GM18526 (cell line): Measurements from ENCODE around the gene SRP54.

Source experiments
- POLR2A ChIP-seq: IDR thresholded peaks from 3 replicates; pipeline ENCODE4 v1.6.1; 2011; ENCODE audit not compliant: insufficient read length; ENCODE audit errors: extremely low read depth

The SRP54 gene

DNA sequence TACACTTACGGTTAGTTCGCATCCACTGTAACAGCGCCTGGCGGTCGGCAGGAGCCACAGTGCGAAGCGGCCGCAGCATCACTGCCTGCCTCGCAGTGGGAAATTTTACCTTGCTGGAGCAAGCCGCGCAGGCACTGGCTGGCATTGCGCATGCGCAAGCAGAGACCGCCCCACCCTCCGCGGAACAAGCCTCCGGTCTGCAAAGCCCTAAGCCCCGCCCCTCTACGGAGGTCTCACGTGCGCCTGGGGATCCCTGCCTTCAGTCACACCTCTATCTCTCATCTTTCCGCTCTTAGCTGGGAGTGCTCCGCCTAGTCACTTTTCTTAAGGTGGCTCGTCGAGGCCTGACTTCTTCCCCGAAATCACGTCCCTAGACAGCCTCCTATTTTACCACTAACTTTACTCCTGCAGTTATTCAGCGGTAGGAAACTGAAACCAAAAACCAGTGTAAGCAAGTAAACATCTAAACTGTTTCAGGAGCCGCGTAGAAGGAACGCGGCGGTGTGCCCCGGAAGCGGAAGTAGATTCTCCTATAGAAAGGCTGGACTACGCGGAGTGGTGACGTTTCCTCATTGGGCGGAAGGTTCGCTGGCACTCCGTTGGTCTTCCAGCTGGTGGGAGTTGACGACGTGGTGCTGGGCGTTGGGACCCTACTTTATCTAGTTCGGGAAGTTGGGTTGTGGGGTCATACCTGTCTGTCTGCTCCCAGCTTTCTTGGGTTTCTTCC lies at the start of gene SRP54:
Gene SRP54, plus strand, starts transcription at position 572 of the 727 bp plus-strand sequence. CDS start 13,718 bp downstream, outside the sequence.
- peak; percentile 96 for TF ChIP-seq POLR2A

DNA sequence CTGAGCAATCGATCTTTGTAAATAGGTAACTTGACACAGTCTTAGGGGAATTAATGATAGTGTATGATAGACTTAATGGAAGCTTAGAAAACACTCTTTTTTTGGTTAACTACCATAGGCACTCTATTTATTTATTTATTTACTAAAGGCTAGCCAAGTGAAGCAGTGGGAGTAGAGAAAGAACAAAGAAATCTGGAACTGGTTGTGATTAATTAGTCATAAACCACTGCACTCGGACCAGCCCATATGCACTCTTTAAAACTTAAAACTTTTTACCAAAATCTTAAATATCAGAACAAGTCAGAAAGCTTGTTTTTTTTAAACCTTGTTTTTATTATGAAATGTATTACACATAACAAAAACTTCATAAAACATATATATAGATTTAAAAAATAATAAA lies 49.5 kb upstream of the SRP54 start:
- no peak for TF ChIP-seq POLR2A

DNA sequence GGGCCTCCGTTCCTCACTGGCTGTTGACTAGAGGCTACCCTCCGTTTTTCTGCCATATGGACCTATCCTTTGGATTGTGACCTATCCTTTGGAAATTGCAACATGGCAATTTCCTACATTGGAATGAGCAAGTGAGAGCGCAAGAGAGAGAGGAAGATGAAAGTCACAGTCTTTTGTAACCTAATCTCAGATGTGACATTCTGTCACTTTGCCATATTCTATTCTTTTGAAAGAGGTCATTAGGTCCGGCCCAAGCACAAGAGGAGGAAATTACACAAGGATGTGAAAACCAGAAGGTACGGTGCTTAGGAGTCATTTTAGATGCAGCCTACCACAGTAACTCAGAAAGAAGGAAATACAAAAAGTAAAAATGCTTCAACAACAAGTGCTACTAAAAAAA lies 47.3 kb upstream of the SRP54 start:
- TF ChIP-seq POLR2A, result no peak

DNA sequence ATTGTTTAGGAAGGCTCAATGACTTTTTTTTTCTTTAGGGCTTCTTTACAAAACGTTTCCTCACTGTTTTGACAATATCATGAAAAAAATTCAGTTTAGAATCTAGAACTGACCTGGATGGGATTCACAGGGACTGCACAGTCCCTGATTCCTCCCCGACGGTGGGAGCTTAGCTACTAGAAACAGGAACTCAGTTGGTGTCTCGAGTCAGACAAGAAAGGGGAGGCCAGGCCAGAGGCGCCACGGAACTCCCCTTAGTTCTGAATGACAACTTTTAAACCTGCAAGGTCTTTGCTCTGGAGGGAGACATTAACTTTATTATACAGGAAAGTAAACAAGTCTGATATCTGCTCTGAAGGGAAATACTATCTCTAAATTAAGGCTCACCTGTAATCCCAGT lies 45.4 kb upstream of the SRP54 start:
- TF ChIP-seq POLR2A, result no peak

DNA sequence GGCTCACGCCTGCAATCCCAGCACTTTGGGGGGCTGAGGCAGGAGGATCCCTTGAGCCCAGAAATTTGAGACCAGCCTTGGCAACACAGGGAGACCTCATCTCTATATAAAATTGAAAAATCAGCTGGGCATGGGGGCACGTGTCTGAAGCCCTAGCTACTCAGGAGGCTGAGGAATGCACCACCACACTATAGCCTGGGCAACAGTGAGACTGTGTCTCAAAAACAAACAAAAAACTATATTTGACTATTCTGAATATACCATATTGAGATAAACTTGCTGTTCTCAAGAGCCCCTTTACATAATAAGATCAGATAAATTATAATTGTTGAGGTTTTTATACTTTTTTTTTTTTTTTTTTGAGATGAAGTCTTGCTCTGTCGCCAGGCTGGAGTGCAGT lies 44.9 kb upstream of the SRP54 start:
- no peak for TF ChIP-seq POLR2A

GRCh38 chr14:34943506-34943905 lies 39.3 kb upstream of the SRP54 start:
- TF ChIP-seq POLR2A, result no peak

GRCh38 chr14:34944744-34945143 lies 38.0 kb upstream of the SRP54 start:
- TF ChIP-seq POLR2A, result no peak

DNA sequence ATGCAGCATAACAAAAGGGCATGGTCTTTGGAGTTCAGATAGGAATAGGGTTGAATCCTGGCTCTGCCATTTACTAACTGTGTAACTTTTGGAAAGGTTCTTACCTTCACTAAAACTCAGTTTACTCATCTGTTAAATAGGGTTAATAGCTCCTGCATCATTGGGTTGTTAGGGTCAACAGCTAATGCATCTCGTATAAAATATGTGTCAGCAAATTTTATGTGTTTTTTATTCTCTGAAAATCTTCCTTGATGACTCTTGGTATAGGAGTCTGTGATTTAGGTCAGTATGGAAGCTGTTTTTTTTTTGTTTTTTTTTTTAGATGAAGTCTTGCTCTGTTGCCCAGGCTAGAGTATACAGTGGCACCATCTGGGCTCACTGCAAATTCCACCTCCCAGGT lies 36.1 kb upstream of the SRP54 start:
- TF ChIP-seq POLR2A, result no peak

DNA sequence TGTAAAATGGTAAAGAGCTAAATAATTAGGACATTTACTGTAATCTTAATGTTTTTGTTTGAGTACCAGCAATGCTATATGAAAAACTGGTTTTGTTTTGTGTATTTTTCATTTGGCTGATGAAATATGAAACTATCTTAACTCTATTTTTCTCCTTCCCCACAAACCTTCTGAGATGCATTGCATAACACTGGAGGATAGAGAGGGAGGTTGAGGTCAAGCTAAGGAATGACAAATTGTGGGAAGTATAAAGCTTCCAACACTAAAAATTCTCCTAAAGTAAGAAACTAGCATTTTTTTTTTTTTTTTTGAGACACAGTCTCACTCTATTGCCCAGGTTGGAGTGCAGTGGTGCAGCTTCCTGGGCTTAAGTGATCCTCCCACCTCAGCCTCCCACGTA lies 31.5 kb upstream of the SRP54 start:
- no peak for TF ChIP-seq POLR2A

DNA sequence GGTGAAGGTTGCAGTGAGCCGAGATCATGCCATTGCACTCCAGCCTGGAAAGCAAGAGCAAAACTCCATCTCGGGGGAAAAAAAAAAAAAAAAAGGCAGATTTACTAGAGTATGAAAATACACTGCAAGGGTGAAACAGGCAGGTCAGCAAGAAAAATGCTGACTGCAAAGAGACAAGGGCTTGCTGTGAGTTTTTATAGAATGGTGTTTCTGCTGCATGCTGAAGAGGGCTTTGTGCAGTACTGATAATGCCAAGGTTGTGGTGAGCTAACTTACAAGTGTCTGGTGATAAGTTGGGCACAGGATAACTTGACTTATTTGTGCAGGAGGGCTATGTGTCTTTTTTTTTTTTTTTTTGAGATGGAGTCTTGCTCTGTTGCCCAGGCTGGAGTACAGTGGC lies 25.9 kb upstream of the SRP54 start:
- no peak for TF ChIP-seq POLR2A

DNA sequence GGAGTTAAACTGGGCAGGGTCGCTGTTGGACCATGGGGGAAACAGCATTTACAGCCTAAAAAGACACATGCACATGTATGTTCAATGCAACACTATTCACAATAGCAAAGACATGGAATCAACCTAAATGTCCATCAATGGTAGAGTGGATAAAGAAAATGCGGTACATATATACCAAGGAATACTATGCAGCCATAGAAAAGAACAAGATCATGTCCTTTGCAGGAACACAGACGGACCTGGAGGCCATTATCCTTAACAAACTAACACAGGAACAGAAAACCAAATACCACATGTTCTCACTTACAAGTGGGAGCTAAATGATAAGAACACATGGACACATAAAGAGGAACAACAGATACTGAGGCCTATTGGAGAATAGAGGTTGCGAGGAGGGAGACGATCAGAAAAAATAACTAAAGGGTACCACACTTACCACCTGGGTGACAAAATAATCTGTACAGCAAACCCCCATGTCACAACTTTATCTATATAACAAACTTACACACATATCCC lies 25.0 kb upstream of the SRP54 start:
- no peak for TF ChIP-seq POLR2A

DNA sequence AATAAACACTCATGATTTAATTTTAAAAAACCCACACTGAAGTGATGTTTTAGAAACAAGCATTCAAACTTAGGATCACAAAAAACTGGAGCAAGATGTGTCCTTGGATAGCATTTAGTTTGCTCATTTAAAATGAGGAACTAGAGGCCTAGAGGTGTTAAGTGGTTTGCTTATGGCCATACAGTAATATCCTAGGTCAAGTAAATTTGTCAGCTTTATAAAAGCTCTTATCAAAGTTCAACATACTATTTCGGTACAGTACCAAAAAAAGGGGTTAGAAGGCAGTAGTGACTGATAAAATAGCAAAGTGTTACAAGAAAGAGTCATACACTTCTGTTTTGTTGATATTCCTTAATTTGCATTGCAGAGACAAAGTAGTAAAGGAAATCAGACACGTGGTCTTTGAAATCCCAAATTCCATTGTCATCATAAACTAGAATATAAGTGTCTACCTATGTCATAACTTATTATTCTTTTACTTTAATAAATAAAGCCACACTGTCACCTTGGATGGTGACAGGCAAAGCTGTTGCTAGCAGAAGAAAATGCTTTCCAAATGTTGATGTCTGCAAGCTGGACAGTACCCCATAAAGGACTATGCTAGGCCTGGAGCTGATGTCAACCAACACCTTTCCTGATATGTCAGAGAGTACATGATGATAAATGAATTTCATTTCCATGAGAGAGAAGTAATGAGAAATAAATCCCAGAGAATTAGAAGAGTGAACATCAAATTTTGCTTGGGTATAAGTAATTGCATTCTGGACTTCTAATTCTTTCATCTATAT lies 17.6 kb upstream of the SRP54 start:
- TF ChIP-seq POLR2A, result no peak

GRCh38 chr14:34965912-34966311 lies 16.9 kb upstream of the SRP54 start:
- TF ChIP-seq POLR2A, result no peak

- TF ChIP-seq POLR2A, result no peak
Measured at GRCh38 chr14:34966413-34966812, 16.4 kb upstream of the SRP54 start.

DNA sequence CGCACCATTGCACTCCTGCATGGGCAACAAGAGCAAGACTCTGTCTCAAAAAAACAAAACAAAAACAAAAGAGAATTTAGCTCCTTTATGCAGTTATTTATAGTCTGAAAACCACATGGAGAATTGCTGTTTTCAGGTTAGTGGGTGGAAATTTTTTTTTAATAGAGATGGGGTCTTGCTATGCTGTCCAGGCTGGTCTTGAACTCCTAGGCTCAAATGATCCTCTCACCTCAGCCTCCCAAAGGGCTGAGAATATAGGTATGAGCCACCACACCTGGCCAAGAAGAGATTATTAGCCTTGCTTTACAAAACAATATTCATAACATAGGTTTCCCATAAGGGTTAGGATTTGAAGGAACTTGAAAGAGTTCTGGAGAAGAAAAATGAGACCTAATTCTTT lies 12.1 kb upstream of the SRP54 start:
- no peak for TF ChIP-seq POLR2A

DNA sequence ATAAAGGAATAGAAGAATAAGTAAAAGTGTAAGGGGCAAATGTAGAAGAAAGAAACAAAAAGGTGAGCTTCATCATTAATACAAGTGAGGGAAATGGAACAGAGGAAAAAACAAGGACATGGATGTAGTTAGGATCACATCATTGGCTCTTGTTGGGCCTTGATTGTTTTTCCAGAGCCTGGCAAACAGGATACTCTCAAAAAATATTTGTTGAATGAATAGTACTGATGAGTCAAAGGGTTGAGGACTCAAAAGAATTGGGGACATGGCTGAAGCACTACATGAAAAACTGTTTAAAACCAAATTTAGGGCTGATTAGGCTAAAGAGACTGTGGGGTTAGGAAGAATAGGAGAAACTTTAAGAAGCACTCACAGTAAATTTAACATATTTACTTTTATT lies 11.4 kb upstream of the SRP54 start:
- no peak for TF ChIP-seq POLR2A

DNA sequence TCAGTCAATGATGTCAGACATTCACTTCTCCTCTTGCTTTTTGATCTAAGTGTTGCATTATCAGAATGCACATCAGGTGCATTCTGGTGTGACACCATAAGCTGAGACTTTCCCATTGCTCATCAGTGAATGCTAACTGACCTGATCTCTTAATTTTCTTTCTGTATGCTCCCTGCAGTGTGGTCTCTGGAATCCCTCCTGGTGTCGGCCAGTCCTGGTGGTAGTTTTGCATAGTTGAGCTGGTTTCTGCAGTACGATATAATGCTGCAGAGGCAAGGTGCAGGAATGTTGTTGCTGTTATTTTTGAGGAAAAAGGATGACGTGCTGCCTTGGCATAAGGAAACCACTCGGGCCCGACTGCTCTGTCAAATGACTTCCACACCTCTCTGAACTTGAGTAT lies 11.0 kb upstream of the SRP54 start:
- TF ChIP-seq POLR2A, result no peak

DNA sequence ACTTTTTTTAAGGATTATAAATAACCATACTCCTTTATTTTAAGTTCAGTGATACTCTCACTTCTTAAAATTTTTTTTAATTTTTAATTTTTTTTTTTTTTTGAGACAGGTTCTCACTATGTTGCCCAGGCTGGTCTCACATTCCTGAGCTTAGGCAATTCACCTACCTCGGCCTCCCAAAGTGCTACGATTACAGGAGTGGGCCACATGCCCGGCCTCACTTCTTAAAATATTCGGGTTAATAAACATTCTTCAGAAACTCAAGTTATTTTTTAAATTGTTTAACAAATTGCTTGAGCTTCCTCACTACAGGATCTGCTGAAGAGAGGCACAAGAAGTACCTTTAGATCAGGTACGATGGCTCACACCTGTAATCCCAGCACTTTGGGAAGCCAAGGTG lies 4.3 kb upstream of the SRP54 start:
- TF ChIP-seq POLR2A, result no peak
